ENCODE results near the gene PAGE2B.

The PAGE2B gene

DNA sequence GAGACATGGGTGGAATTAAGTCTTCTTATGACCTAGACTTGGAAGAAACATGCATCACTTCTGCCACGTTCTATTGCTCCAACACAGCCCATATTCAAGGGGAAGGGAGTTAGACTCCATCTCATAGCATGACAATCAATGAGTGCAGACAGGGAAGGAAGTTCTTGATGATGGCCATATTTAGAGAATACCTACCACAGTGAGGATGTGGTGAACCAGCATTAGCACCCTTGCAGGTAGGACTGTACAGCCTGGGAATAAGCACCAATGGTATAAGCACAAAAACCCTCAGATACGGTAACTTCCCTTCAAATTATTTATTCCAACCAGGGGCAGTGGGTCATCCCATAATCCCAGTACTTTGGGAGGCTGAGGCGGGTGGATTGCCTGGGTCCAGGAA lies 43.7 kb downstream of the PAGE2B start:
- Histone ChIP-seq H2AFZ (ENCODE audit: low read depth, low read length, severe bottlenecking) (no peak overlapping the region), H3K4me3 (ENCODE audit: insufficient read depth, low read length, poor library complexity, severe bottlenecking) (no peak overlapping the region), H3K27ac (ENCODE audit: low read depth, low read length) (no peak overlapping the region), H3K9me3 (ENCODE audit: insufficient read depth, low read length) (no peaks in the 10 kb centered on the region), H3K36me3 (ENCODE audit: low read length) (no peaks in the 10 kb centered on the region), H3K27me3 (ENCODE audit: low read length) (no peaks in the 10 kb centered on the region), H3K4me2 (ENCODE audit: low read depth, low read length, poor library complexity, severe bottlenecking) (no peak overlapping the region), H3K79me2 (ENCODE audit: insufficient read depth, low read length) (no peaks in the 10 kb centered on the region), H4K20me1 (ENCODE audit: low read depth, low read length) (no peaks in the 10 kb centered on the region), H3K9me2 (replicated peaks; ENCODE audit: insufficient read depth, low read length) (no peaks in the 10 kb centered on the region), H3K9ac (ENCODE audit: low read length) (no peak overlapping the region), H3F3A (ENCODE audit: insufficient read depth) (no peaks in the 10 kb centered on the region)
- TF ChIP-seq, protein P1, sequence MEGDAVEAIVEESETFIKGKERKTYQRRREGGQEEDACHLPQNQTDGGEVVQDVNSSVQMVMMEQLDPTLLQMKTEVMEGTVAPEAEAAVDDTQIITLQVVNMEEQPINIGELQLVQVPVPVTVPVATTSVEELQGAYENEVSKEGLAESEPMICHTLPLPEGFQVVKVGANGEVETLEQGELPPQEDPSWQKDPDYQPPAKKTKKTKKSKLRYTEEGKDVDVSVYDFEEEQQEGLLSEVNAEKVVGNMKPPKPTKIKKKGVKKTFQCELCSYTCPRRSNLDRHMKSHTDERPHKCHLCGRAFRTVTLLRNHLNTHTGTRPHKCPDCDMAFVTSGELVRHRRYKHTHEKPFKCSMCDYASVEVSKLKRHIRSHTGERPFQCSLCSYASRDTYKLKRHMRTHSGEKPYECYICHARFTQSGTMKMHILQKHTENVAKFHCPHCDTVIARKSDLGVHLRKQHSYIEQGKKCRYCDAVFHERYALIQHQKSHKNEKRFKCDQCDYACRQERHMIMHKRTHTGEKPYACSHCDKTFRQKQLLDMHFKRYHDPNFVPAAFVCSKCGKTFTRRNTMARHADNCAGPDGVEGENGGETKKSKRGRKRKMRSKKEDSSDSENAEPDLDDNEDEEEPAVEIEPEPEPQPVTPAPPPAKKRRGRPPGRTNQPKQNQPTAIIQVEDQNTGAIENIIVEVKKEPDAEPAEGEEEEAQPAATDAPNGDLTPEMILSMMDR (IDR thresholded peaks at IDR 0.05; ENCODE audit: insufficient read depth, low read length, poor library complexity, severe bottlenecking), result no peak
- no peak for TF ChIP-seq EZH2phosphoT487 (conservative IDR thresholded peaks at IDR 0.05; ENCODE audit: low read length)

DNA sequence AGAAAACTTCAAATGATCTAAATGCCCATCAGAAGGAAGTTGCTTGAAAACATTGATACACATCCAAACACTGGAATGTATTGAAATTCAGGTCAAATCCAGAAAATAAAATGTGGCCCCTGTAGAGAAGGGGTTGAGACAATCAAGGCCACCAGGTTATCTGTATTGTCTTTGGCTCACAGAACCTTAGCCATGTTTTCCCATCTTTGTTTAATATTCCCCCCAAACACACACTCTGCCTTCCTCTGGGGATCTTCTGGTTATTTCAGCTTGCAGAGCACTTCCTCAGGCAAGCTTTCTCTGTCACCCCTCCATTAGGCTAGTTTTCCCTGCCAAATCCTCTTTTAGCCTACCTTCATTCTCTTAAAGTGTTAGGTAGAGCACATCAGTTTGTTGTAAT lies 44.4 kb downstream of the PAGE2B start:
- no peaks in the 10 kb centered on the region for H3K9me3 ChIP-seq (ENCODE audit: insufficient read depth, low read length)
- TF ChIP-seq EZH2phosphoT487 (conservative IDR thresholded peaks at IDR 0.05; ENCODE audit: low read length), result no peak
- TF ChIP-seq, protein P1 (IDR thresholded peaks at IDR 0.05; ENCODE audit: insufficient read depth, low read length, poor library complexity, severe bottlenecking), result no peak

DNA sequence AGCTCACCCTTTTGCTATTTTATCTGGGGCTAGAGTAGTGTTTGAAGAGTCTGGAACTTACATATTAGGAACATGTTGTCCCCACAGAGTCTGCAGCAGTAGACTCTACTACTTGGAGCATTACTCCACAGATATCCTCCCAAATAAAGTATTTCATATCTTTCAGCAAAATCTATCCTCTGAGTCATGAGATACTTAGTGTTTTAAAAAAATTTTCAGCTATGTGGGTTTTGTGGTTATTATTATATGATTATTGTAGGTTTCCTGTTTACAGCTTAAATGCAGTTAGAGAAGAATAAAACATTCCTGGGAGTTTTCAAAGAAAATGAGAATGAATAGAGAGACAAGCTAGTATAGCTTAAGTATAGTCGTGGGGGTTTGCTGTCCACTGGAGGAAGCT lies 44.9 kb downstream of the PAGE2B start:
- Histone ChIP-seq H4K20me1 (ENCODE audit: low read depth, low read length) (no peaks in the 10 kb centered on the region), H3K9me2 (replicated peaks; ENCODE audit: insufficient read depth, low read length) (no peaks in the 10 kb centered on the region), H3K79me2 (ENCODE audit: insufficient read depth, low read length) (no peaks in the 10 kb centered on the region), H3K27me3 (ENCODE audit: low read length) (no peaks in the 10 kb centered on the region), H3K27ac (ENCODE audit: low read depth, low read length) (no peak overlapping the region), H3K4me2 (ENCODE audit: low read depth, low read length, poor library complexity, severe bottlenecking) (no peak overlapping the region), H3K9me3 (ENCODE audit: insufficient read depth, low read length) (no peaks in the 10 kb centered on the region), H3F3A (ENCODE audit: insufficient read depth) (no peaks in the 10 kb centered on the region), H3K9ac (ENCODE audit: low read length) (no peak overlapping the region), H3K36me3 (ENCODE audit: low read length) (no peaks in the 10 kb centered on the region), H2AFZ (ENCODE audit: low read depth, low read length, severe bottlenecking) (no peak overlapping the region), H3K4me3 (ENCODE audit: insufficient read depth, low read length, poor library complexity, severe bottlenecking) (no peak overlapping the region)
- TF ChIP-seq EZH2phosphoT487 (conservative IDR thresholded peaks at IDR 0.05; ENCODE audit: low read length), result no peak
- TF ChIP-seq, protein P1 (IDR thresholded peaks at IDR 0.05; ENCODE audit: insufficient read depth, low read length, poor library complexity, severe bottlenecking), result no peak

More for the DNA sequence above, 44.4 kb downstream of the PAGE2B start:
- Histone ChIP-seq H3K36me3 (ENCODE audit: low read length) (no peaks in the 10 kb centered on the region), H2AFZ (ENCODE audit: low read depth, low read length, severe bottlenecking) (no peak overlapping the region), H3K9ac (ENCODE audit: low read length) (no peak overlapping the region), H3K27me3 (ENCODE audit: low read length) (no peaks in the 10 kb centered on the region), H3K79me2 (ENCODE audit: insufficient read depth, low read length) (no peaks in the 10 kb centered on the region), H3K4me2 (ENCODE audit: low read depth, low read length, poor library complexity, severe bottlenecking) (no peak overlapping the region), H4K20me1 (ENCODE audit: low read depth, low read length) (no peaks in the 10 kb centered on the region), H3K4me3 (ENCODE audit: insufficient read depth, low read length, poor library complexity, severe bottlenecking) (no peak overlapping the region), H3K27ac (ENCODE audit: low read depth, low read length) (no peak overlapping the region), H3K9me2 (replicated peaks; ENCODE audit: insufficient read depth, low read length) (no peaks in the 10 kb centered on the region), H3F3A (ENCODE audit: insufficient read depth) (no peaks in the 10 kb centered on the region)

All from SU-DHL-6 (cell line).